Skin epidermis (tissue), 12 donors: ENCODE data around the gene TRIM5.
A peak's percentile ranks its signal among the peaks of the same experiment; 100 is the strongest.

Experiments used
- H3K27ac ChIP-seq, 21 experiments: fragments of 200-600 bp; sonication (generic) in 11 of 21; one replicate each; pipeline ENCODE4 v1.5.0; 2020; ENCODE audit warnings: mild to moderate bottlenecking in 3 of 21, inconsistent platforms in 2 of 21, moderate library complexity in 2 of 21
- H3K4me3 ChIP-seq, 7 experiments: fragments of 200-600 bp; sonication (generic) in 2 of 7; one replicate each; pipeline ENCODE4 v1.5.0; 2020; ENCODE audit warnings: inconsistent platforms in 2 of 7, mild to moderate bottlenecking in 2 of 7, moderate library complexity in 1 of 7

The TRIM5 gene

GRCh38 chr11:5631969-5632635, 52.8 kb downstream of the TRIM5 start:
- Histone ChIP-seq H3K4me3 (no peak overlapping the region), H3K27ac (peak overlapping the region in 1 of 21 experiments; percentile 18)

GRCh38 chr11:5631417-5631816, 53.5 kb downstream of the TRIM5 start:
- H3K4me3 ChIP-seq, result no peak overlapping the region
- H3K27ac ChIP-seq, result peak overlapping the region in 1 of 21 experiments; percentile 18

GRCh38 chr11:5626196-5626595, 58.7 kb downstream of the TRIM5 start:
- Histone ChIP-seq H3K27ac (peak overlapping the region in 1 of 21 experiments; percentile 82), H3K4me3 (no peak overlapping the region)

- peak overlapping the region in 20 of 21 experiments; percentile 58 to 96 (median 82) for H3K27ac ChIP-seq
- H3K4me3 ChIP-seq, result peak overlapping the region; percentile 34 to 57 (median 45)
These were observed 59.6 kb downstream of the TRIM5 start for GRCh38 chr11:5625281-5625680.

GRCh38 chr11:5624489-5625279, 60.2 kb downstream of the TRIM5 start, which contains the start of gene TRIM34:
Gene TRIM34 (plus strand): TSS chr11:5625001. CDS start chr11:5632332, 7,331 bp downstream.
- Histone ChIP-seq H3K27ac (peak within 1 kb of the TSS in 20 of 21 experiments; percentile 58 to 96 (median 82)), H3K4me3 (peak within 1 kb of the TSS; percentile 34 to 57 (median 45))

GRCh38 chr11:5622802-5623201, 62.1 kb downstream of the TRIM5 start:
- Histone ChIP-seq H3K27ac (no peak overlapping the region), H3K4me3 (no peak overlapping the region)

GRCh38 chr11:5621580-5621979, 63.3 kb downstream of the TRIM5 start:
- H3K4me3 ChIP-seq, result no peak overlapping the region
- H3K27ac ChIP-seq, result peak overlapping the region in 5 of 21 experiments; percentile 15 to 62 (median 49)

- no peak overlapping the region for H3K4me3 ChIP-seq
- H3K27ac ChIP-seq, result peak overlapping the region in 11 of 21 experiments; percentile 11 to 62 (median 37)
These were observed 64.0 kb downstream of the TRIM5 start for GRCh38 chr11:5620651-5621521.

- Histone ChIP-seq H3K4me3 (no peak overlapping the region), H3K27ac (no peak overlapping the region)
These were observed 66.1 kb downstream of the TRIM5 start for GRCh38 chr11:5618807-5619206.
